RWPE2 (cell line): ENCODE data around the gene TIGD4.
A peak's percentile ranks its signal among the peaks of the same experiment; 100 is the strongest.

Experiments used
- ATAC-seq: fragments of 200-7000 bp; cut with Tn5 transposase; 3 replicates; pipeline ENCODE4 v1.9.1; 2021; ENCODE audit warnings: low read depth
- DNase-seq: peaks from one replicate; pipeline ENCODE4 v3.0.0-alpha.2; 2020; ENCODE audit warnings: low spot score
- H3K27ac ChIP-seq: fragments of 450-650 bp; 2 replicates; pipeline ENCODE4 v1.5.1; 2017; ENCODE audit warnings: mild to moderate bottlenecking; ENCODE audit not compliant: poor library complexity, severe bottlenecking
- H3K27me3 ChIP-seq: fragments of 250-450 bp; sonication (Bioruptor Pico); 2 replicates; pipeline ENCODE4 v1.5.1; 2021; ENCODE audit warnings: mild to moderate bottlenecking, moderate library complexity; ENCODE audit not compliant: insufficient read depth, poor library complexity, severe bottlenecking
- H3K36me3 ChIP-seq: fragments of 250-450 bp; sonication (Bioruptor Pico); 2 replicates; pipeline ENCODE4 v1.5.1; 2020; ENCODE audit warnings: low read depth, mild to moderate bottlenecking, moderate library complexity
- H3K4me1 ChIP-seq: fragments of 250-450 bp; sonication (Bioruptor Pico); 2 replicates; pipeline ENCODE4 v1.5.1; 2021; ENCODE audit warnings: mild to moderate bottlenecking, moderate library complexity; ENCODE audit not compliant: insufficient read depth, poor library complexity, severe bottlenecking
- H3K4me3 ChIP-seq: fragments of 250-450 bp; sonication (Bioruptor Pico); 2 replicates; pipeline ENCODE4 v1.5.1; 2021; ENCODE audit warnings: mild to moderate bottlenecking, moderate library complexity; ENCODE audit not compliant: severe bottlenecking
- H3K9me3 ChIP-seq: fragments of 250-450 bp; sonication (Bioruptor Pico); 2 replicates; pipeline ENCODE4 v1.5.1; 2021; ENCODE audit warnings: mild to moderate bottlenecking, moderate library complexity; ENCODE audit not compliant: severe bottlenecking
- CTCF ChIP-seq: fragments of 450-650 bp; IDR thresholded peaks from one replicate; pipeline ENCODE4 v1.5.1; 2017; ENCODE audit warnings: mild to moderate bottlenecking, moderate library complexity; ENCODE audit not compliant: poor library complexity, severe bottlenecking

TIGD4 gene

GRCh38 chr4:152735396-152735859 is 44.1 kb downstream of the TIGD4 start:
- Histone ChIP-seq H3K9me3 (no peaks in the 10 kb centered on the region), H3K4me3 (no peak overlapping the region), H3K27ac (no peak overlapping the region), H3K36me3 (no peaks in the 10 kb centered on the region), H3K27me3 (no peaks in the 10 kb centered on the region), H3K4me1 (no peaks in the 10 kb centered on the region)
- peak; percentile 85 for TF ChIP-seq CTCF
- no peak for DNase-seq
- peak; percentile 49; the same call in 1 of the 3 replicates for ATAC-seq

GRCh38 chr4:152734699-152735050 is 44.9 kb downstream of the TIGD4 start:
- no peak for TF ChIP-seq CTCF
- Histone ChIP-seq H3K4me3 (no peak overlapping the region), H3K27ac (no peak overlapping the region), H3K36me3 (no peaks in the 10 kb centered on the region), H3K27me3 (no peaks in the 10 kb centered on the region), H3K9me3 (no peaks in the 10 kb centered on the region), H3K4me1 (peaks cover 2% of the 10 kb centered on the region)
- DNase-seq (no peak), ATAC-seq (no peak)

GRCh38 chr4:152734015-152734698 is 45.4 kb downstream of the TIGD4 start:
- DNase-seq: no peak
- ATAC-seq: no peak
- TF ChIP-seq CTCF: no peak

GRCh38 chr4:152731997-152732396 is 47.5 kb downstream of the TIGD4 start:
- Histone ChIP-seq H3K27me3 (no peaks in the 10 kb centered on the region), H3K4me1 (peaks cover 4% of the 10 kb centered on the region), H3K9me3 (no peaks in the 10 kb centered on the region), H3K27ac (no peak overlapping the region), H3K4me3 (no peak overlapping the region), H3K36me3 (no peaks in the 10 kb centered on the region)
- TF ChIP-seq CTCF: no peak
- no peak for ATAC-seq
- no peak for DNase-seq

More at GRCh38 chr4:152734015-152734698, 45.4 kb downstream of the TIGD4 start:
- Histone ChIP-seq H3K27ac (no peak overlapping the region), H3K4me3 (no peak overlapping the region), H3K36me3 (no peaks in the 10 kb centered on the region), H3K4me1 (peaks cover 4% of the 10 kb centered on the region), H3K27me3 (no peaks in the 10 kb centered on the region), H3K9me3 (no peaks in the 10 kb centered on the region)

- Histone ChIP-seq H3K4me1 (peaks cover 4% of the 10 kb centered on the region), H3K27me3 (no peaks in the 10 kb centered on the region), H3K9me3 (no peaks in the 10 kb centered on the region), H3K4me3 (no peak overlapping the region), H3K36me3 (no peaks in the 10 kb centered on the region), H3K27ac (no peak overlapping the region)
- ATAC-seq: peak; percentile 97
- TF ChIP-seq CTCF: no peak
- DNase-seq: no peak
These were observed 50.1 kb downstream of the TIGD4 start for GRCh38 chr4:152729466-152729865.
